ENCODE measurements around the gene APOA5.

APOA5 gene

GRCh38 chr11:116794851-116795250 lies 3.2 kb upstream of the APOA5 start:
- DNase-seq, result no peak

GRCh38 chr11:116793772-116794097 lies 2.1 kb upstream of the APOA5 start:
- no peak for DNase-seq

- no peak for DNase-seq
These were observed 1.4 kb upstream of the APOA5 start for GRCh38 chr11:116792869-116793771.

- no peak for DNase-seq
These were observed 627 bp upstream of the APOA5 start for GRCh38 chr11:116792144-116792868.

- DNase-seq, result peak; percentile 13
These were observed 472 bp downstream of the APOA5 start for GRCh38 chr11:116791002-116791812.

- no peak for DNase-seq
These were observed 1.3 kb downstream of the APOA5 start for GRCh38 chr11:116790167-116791001.

GRCh38 chr11:116788975-116789374 lies 2.7 kb downstream of the APOA5 start:
- no peak for DNase-seq

- no peak for DNase-seq
These were observed 3.1 kb downstream of the APOA5 start for GRCh38 chr11:116788534-116788933.

GRCh38 chr11:116787786-116788486 lies 3.7 kb downstream of the APOA5 start, which contains the start of gene ZPR1:
Gene ZPR1, minus strand, starts transcription at chr11:116788023. Its CDS starts 33 bp downstream, at chr11:116787990.
- DNase-seq, result no peak

GRCh38 chr11:116787436-116787785 lies 4.3 kb downstream of the APOA5 start:
- no peak for DNase-seq

- DNase-seq, result no peak
These were observed 4.7 kb downstream of the APOA5 start for GRCh38 chr11:116786966-116787365.

GRCh38 chr11:116786326-116786725 lies 5.4 kb downstream of the APOA5 start:
- DNase-seq, result no peak

GRCh38 chr11:116782728-116783127 lies 9.0 kb downstream of the APOA5 start:
- DNase-seq, result no peak

- no peak for DNase-seq
These were observed 13.1 kb downstream of the APOA5 start for GRCh38 chr11:116778556-116778955.

GRCh38 chr11:116777056-116777455 lies 14.6 kb downstream of the APOA5 start:
- no peak for DNase-seq

GRCh38 chr11:116776522-116776984 lies 15.1 kb downstream of the APOA5 start:
- DNase-seq, result no peak

- no peak for DNase-seq
These were observed 15.7 kb downstream of the APOA5 start for GRCh38 chr11:116775975-116776374.

- no peak for DNase-seq
These were observed 17.0 kb downstream of the APOA5 start for GRCh38 chr11:116774661-116775060.

- DNase-seq, result no peak
These were observed 18.2 kb downstream of the APOA5 start for GRCh38 chr11:116773203-116774097.

- peak; percentile 34 for DNase-seq
These were observed 19.1 kb downstream of the APOA5 start, which contains the start of gene BUD13 for GRCh38 chr11:116772443-116773202. Gene BUD13, minus strand, starts transcription at chr11:116772987. Its CDS starts 23 bp downstream, at chr11:116772964.

Measured in NCI-H1694 treated with DMSO at 0.1 percent for 48 hours (cell line).